ENCODE measurements around the gene WDR45.
"Not testable (repeated sequence)": the region's sequence is repeated elsewhere in the genome, so short reads cannot be mapped to it uniquely, and the experiment has no call there.

WDR45 gene

GRCh38 chrX:49079489-49080428 is at the start of gene WDR45:
Gene WDR45 (minus strand): TSS chrX:49079887. CDS start chrX:49078095, 1,792 bp downstream.
- DNase-seq: peak; percentile 63 to 65

GRCh38 chrX:49129427-49129826 is 49.7 kb upstream of the WDR45 start:
- no peak for DNase-seq

- DNase-seq: not testable (repeated sequence)
Observed at GRCh38 chrX:49127742-49128258, 48.1 kb upstream of the WDR45 start.

- no peak for DNase-seq
Observed at GRCh38 chrX:49122499-49122898, 42.8 kb upstream of the WDR45 start.

DNA sequence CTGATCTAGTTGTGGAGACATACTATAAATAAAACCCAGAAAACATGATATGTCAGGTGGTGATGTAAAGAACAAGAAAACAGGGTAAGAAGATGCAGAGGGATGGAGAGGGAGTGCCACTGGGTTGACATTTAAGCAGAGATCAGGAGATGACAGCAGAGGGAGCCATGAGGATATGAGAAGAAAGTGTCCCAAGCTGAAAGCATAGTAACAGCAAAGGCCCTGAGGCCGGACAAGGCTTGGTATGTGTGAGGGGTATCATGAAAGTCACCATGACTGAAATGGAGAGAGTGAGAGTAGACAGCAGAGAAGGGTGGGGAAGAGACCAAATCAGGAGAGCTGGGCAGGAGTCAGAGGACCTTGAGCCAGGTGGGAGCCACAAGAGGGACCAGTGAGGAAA is 40.4 kb upstream of the WDR45 start:
- DNase-seq: no peak

DNA sequence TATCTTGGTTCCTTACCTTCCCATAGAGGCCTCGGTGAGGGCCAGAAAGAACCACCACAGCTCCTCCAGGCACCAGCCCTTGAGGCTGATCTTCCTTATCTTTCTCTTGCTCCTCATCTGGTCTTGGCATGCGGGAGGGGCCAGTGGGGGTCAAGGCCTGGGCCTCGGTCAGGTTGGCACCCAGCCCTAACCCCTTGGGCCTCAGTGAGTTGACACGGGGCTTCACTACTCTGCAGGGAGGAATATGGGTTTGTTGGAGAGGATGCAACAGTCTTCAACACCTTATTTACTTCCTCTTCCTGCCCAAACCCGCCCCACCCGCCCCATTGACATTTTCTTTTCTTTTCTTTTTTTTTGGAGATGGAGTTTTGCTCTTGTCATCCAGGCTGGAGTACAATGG is 37.9 kb upstream of the WDR45 start:
- DNase-seq: no peak

- DNase-seq: no peak
Observed at GRCh38 chrX:49116716-49117115, 37.0 kb upstream of the WDR45 start.

DNA sequence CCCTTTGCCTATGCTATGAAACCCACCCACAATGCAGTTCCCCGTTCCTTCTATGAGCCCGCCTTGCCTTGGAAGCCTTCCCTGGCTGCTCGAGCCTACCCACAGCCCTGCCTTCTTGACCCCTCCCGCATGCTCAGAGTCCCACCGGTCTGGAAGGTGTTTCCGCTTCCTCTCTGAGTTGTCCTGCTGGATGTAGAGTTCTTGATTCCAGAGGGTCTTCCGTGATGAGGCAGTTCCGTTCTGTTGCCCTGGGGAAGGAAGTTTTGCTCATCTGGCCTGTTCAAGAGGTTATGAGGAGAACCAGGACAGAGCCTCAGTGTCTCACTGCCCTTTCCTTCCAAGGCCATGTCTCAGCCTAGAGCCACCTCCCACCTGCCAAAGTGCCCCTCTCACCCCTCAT is 36.4 kb upstream of the WDR45 start:
- DNase-seq: no peak

- DNase-seq: no peak
Observed at GRCh38 chrX:49111791-49112190, 32.1 kb upstream of the WDR45 start.

DNA sequence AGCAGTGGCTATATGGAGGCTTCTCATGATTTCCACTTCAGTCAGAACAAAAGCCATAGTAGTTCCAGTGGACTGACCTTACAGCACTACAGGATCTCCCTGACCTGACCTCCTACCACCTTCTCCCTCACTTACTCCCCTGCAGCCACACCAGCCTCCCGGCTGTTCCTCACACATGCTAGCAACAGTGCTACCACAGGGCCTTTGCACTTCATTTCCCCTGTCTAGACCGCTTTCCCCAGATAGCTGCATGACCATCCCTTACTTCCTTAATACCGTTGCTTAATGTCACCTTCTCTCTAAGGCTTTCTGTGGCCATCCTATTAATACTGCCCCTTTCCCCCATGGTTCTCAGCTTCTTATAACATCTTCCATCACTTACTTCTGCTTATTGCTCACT is 30.7 kb upstream of the WDR45 start:
- DNase-seq: no peak

- DNase-seq: no peak
Observed at GRCh38 chrX:49108641-49109040, 29.0 kb upstream of the WDR45 start.

DNA sequence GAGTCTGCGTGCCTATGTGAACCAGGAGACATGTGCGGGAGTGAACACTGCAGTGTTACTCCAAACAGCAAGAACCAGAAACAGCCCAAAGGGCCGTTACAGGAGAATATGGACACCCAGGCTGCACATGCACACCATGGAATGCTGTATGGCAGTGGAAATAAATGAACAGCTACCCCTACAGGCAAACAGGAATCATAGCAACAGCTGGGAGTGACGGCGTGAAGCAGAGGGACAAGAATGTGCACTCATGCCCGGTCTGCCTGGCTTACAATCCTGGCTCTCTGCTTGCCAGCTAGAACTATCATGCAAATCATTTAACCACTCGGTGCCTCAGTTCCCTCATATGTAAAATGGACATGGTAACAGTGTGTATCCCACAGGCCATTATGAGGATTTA is 27.2 kb upstream of the WDR45 start:
- DNase-seq: no peak

- DNase-seq: no peak
Observed at GRCh38 chrX:49106296-49106695, 26.6 kb upstream of the WDR45 start.

GRCh38 chrX:49103637-49104036 is 23.9 kb upstream of the WDR45 start:
- DNase-seq: no peak

DNA sequence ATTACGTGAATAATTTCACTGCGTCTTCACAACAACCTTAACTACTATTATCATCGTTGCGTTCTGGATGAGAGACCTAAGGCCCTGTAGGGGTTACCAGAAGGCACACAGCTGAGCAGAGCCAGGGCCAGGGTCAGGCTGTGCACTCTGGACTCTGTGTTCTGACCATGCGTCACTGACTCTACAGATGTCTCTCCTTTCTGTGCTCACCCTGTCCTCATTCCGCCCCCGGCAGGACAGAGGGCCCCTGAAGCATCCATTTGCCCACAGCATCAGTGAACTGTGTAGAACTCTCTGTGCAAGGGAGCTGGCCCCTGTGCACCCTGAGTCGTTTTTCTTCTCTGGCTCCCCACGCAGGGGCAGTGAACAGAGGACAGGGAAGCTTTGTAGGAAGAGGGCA is 22.5 kb upstream of the WDR45 start:
- no peak for DNase-seq

DNA sequence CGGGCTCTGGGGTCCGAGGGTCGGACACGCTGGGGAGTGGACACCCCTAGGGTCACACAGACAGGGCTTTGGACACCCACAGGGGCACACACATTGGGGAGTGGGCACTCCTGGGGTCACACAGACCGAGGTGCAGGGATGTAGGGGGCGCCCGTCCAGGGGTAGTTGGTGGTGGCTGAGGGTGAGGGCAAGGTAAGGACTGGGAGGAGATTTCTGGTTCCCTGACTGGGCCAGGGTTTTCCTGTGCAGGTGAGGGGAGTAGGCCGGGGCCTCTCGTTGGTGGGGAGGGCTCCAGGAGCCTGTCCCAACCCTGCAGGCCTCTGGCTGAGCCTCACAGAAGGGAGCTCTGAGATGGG is 21.9 kb upstream of the WDR45 start:
- DNase-seq: no peak

DNA sequence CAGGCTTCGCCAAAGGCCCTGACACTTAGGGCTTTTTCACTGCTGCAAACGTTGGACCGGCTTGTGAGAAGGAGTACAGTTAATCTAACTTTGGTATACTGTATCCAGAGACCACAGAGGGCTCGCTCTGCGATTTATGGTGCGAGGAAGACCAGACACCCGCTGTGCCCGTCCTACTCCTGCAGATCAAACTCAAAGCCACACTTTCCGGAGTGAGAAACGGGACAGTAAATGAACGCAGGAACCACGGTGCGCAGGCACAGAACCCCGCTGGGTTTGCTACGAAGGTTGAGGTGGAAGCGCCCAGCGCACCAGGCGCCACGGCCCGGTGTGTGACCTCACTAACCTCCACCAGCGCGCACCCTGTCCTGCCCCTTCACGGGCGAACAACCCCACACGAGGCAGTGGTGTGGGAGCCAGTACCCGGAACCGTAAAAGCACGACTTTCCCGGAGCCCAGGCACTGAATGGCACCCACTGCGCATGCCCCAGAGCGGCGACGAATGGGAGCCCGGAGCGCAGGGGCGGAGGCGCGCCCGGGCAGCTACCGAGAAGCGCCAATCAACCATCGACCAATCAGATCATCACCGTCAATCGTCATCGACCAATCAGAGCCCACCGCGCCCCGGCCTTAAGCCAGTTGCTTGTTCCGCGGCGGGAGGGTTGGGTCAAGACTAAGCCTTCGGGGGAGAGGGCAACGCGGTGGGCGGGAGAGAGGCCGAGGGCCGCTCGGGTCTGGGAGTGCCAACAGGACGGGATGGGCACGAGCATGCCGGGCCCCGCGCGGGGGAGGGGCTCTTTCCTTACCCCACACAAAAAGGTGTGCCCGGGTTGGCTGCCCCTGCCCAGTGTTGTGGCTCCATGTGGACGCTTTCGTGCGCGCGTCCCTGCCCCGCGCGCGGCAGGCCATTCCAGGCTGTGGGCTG is 21.3 kb upstream of the WDR45 start:
- DNase-seq: peak; percentile 77 to 83

DNA sequence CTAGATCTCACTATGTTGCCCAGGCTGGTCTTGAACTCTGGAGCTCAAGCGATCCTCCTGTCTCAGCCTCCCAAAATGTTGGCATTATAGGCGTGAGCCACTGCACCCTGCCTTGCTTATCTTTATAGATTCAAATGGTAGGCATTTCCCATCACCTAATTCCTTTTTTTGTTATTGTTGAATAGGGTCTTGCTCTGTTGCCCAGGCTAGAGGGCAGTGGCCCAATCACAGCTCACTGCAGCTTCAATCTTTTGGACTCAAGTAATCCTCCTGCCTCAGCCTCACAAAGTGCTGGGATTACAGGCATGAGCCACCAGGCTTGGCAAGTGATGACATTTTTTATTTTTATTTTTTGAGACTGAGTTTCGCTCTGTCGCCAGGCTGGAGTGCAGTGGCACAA is 16.7 kb upstream of the WDR45 start:
- DNase-seq: no peak

- no peak for DNase-seq
Observed at GRCh38 chrX:49089553-49089952, 9.9 kb upstream of the WDR45 start.

DNA sequence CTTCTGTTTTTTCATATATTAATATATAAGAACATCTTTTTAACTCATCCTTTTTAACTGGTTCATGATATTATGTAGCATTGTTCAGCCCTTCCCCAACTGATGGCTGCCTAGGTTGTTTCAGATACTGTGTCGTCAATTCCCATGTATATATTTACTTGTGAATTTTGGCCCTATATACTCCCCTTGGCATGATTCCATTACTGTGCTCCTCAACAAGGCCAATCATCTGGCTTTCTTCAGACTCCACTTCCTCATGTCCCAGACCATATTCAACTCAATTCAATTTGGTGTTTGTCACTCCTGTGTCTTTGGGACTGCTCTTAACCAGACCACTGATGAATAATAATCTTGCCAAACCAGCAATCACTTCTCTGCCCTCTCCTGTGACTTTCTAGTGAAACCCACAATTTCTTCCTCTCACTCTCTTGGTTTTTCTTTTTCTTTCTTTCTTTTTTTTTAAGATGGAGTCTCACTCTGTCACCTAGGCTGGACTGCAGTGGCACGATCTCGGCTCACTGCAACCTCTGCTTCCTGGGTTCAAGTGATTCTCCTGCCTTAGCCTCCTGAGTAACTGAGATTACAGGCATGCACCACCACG is 2.7 kb upstream of the WDR45 start:
- no peak for DNase-seq

DNA sequence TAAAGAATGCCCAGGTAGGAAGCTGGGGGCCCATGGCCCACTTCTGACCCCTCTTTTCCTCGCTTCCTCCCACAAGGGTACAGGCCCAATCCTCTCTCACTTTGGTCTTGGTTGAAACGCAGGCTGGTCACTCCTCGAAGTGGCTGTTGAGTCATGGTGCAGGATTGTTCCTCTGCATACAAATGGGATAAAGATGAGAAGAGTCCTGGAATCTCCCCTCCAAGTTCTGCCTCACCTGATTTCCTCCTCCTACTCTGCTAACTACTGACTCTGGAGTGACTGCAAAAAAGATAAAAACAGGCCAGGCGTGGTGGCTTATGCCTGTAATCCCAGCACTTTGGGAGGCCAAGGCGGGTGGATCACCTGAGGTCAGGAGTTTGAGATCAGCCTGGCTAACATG is 1.7 kb downstream of the WDR45 start:
- DNase-seq: no peak

- no peak for DNase-seq
Observed at GRCh38 chrX:49075347-49075746, 4.3 kb downstream of the WDR45 start.

Data from activated CD4-positive, alpha-beta T cell treated with anti-CD3 and anti-CD28 coated beads, Interleukin-2, amount 50 U/mL, for 4 hours (primary cell).